ENCODE data around the gene HOXC6.

GRCh38 chr12:54026640-54027441 is 1.4 kb upstream of the HOXC6 start:
- TF ChIP-seq CTCF (IDR thresholded peaks at IDR 0.05) (no peak), CBFB (CRISPR knock-in tag; IDR thresholded peaks at IDR 0.05; ENCODE audit: low read depth) (no peak), RELA (CRISPR knock-in tag; IDR thresholded peaks at IDR 0.05; ENCODE audit: borderline replicate concordance) (no peak), ZNF138 (CRISPR knock-in tag; conservative IDR thresholded peaks at IDR 0.05) (no peak), PREB (CRISPR knock-in tag; IDR thresholded peaks at IDR 0.05; ENCODE audit: borderline replicate concordance) (no peak), HMGXB4 (CRISPR knock-in tag; IDR thresholded peaks at IDR 0.05) (no peak), STAT6 (CRISPR knock-in tag; conservative IDR thresholded peaks at IDR 0.05; ENCODE audit: low read depth) (no peak)

All from WTC11 (cell line).